Rectal smooth muscle tissue (tissue), 1 donor: Measurements from ENCODE around the gene BTBD19.

ENCODE experiments used
- H3K27ac ChIP-seq: one replicate; pipeline ENCODE4 v1.7.0; 2013; ENCODE audit warnings: low read depth, low read length, inconsistent platforms
- H3K27me3 ChIP-seq: one replicate; pipeline ENCODE4 v1.7.0; 2013; ENCODE audit warnings: low read length; ENCODE audit not compliant: control insufficient read depth, insufficient read depth
- H3K36me3 ChIP-seq: one replicate; pipeline ENCODE4 v1.7.0; 2013; ENCODE audit warnings: low read length; ENCODE audit not compliant: control insufficient read depth, insufficient read depth
- H3K4me1 ChIP-seq: one replicate; pipeline ENCODE4 v1.7.0; 2013; ENCODE audit warnings: low read length; ENCODE audit not compliant: control insufficient read depth, insufficient read depth
- H3K4me3 ChIP-seq: one replicate; pipeline ENCODE4 v1.7.0; 2013; ENCODE audit warnings: low read length
- H3K9ac ChIP-seq: one replicate; pipeline ENCODE4 v1.7.0; 2013; ENCODE audit warnings: low read length

The BTBD19 gene

GRCh38 chr1:44780583-44781121 lies 27.7 kb upstream of the BTBD19 start:
- H3K27me3 ChIP-seq = no peaks in the 10 kb centered on the region
- H3K4me1 ChIP-seq = peaks cover 7% of the 10 kb centered on the region
- no peak overlapping the region for H3K4me3 ChIP-seq
- H3K36me3 ChIP-seq = peaks cover 10% of the 10 kb centered on the region
- H3K9ac ChIP-seq = no peak overlapping the region
- H3K27ac ChIP-seq = no peak overlapping the region

GRCh38 chr1:44783697-44784093 lies 24.6 kb upstream of the BTBD19 start:
- peak overlapping the region; percentile 47 for H3K9ac ChIP-seq
- H3K27me3 ChIP-seq = no peaks in the 10 kb centered on the region
- no peak overlapping the region for H3K27ac ChIP-seq

GRCh38 chr1:44784094-44785028 lies 24.0 kb upstream of the BTBD19 start:
- Histone ChIP-seq H3K9ac (peak overlapping the region; percentile 47), H3K27me3 (no peaks in the 10 kb centered on the region), H3K4me1 (peaks cover 10% of the 10 kb centered on the region), H3K27ac (no peak overlapping the region), H3K36me3 (peaks cover 3% of the 10 kb centered on the region), H3K4me3 (peak overlapping the region; percentile 55)

More at GRCh38 chr1:44783697-44784093, 24.6 kb upstream of the BTBD19 start:
- Histone ChIP-seq H3K4me3 (peak overlapping the region; percentile 55), H3K4me1 (peaks cover 10% of the 10 kb centered on the region), H3K36me3 (peaks cover 3% of the 10 kb centered on the region)

GRCh38 chr1:44785029-44785380 lies 23.3 kb upstream of the BTBD19 start:
- peaks cover 10% of the 10 kb centered on the region for H3K4me1 ChIP-seq
- no peak overlapping the region for H3K9ac ChIP-seq
- no peak overlapping the region for H3K27ac ChIP-seq
- peak overlapping the region; percentile 55 for H3K4me3 ChIP-seq
- peaks cover 3% of the 10 kb centered on the region for H3K36me3 ChIP-seq
- H3K27me3 ChIP-seq = no peaks in the 10 kb centered on the region

- no peaks in the 10 kb centered on the region for H3K27me3 ChIP-seq
- H3K27ac ChIP-seq = no peak overlapping the region
- H3K36me3 ChIP-seq = peaks cover 3% of the 10 kb centered on the region
- peak overlapping the region; percentile 75 for H3K4me3 ChIP-seq
- no peak overlapping the region for H3K9ac ChIP-seq
- peaks cover 10% of the 10 kb centered on the region for H3K4me1 ChIP-seq
These were observed 22.7 kb upstream of the BTBD19 start for GRCh38 chr1:44785501-44786137.

GRCh38 chr1:44786138-44786840 lies 22.0 kb upstream of the BTBD19 start:
- peak overlapping the region; percentile 17 for H3K9ac ChIP-seq
- no peaks in the 10 kb centered on the region for H3K36me3 ChIP-seq
- H3K27ac ChIP-seq = peak overlapping the region; percentile 32
- H3K27me3 ChIP-seq = no peaks in the 10 kb centered on the region
- H3K4me1 ChIP-seq = peaks cover 10% of the 10 kb centered on the region
- H3K4me3 ChIP-seq = peak overlapping the region; percentile 75

- peak overlapping the region; percentile 75 for H3K4me3 ChIP-seq
- H3K9ac ChIP-seq = peak overlapping the region; percentile 17
- peaks cover 10% of the 10 kb centered on the region for H3K4me1 ChIP-seq
- no peaks in the 10 kb centered on the region for H3K36me3 ChIP-seq
- peak overlapping the region; percentile 32 for H3K27ac ChIP-seq
- H3K27me3 ChIP-seq = no peaks in the 10 kb centered on the region
These were observed 21.4 kb upstream of the BTBD19 start for GRCh38 chr1:44786841-44787426.

GRCh38 chr1:44787506-44787905 lies 20.8 kb upstream of the BTBD19 start:
- no peaks in the 10 kb centered on the region for H3K36me3 ChIP-seq
- no peak overlapping the region for H3K9ac ChIP-seq
- no peaks in the 10 kb centered on the region for H3K27me3 ChIP-seq
- H3K27ac ChIP-seq = no peak overlapping the region
- no peak overlapping the region for H3K4me3 ChIP-seq
- peaks cover 10% of the 10 kb centered on the region for H3K4me1 ChIP-seq

GRCh38 chr1:44788120-44788860 lies 20.0 kb upstream of the BTBD19 start, which contains the start of gene BEST4:
Gene BEST4, minus strand, starts transcription at chr1:44788170. Its CDS starts 465 bp downstream, at chr1:44787705.
- Histone ChIP-seq H3K4me1 (peaks cover 10% of the 10 kb centered on the region), H3K9ac (no peak within 1 kb of the TSS), H3K4me3 (no peak within 1 kb of the TSS), H3K27me3 (no peaks in the 10 kb centered on the region), H3K36me3 (no peaks in the 10 kb centered on the region), H3K27ac (no peak within 1 kb of the TSS)

GRCh38 chr1:44790968-44791801 lies 17.1 kb upstream of the BTBD19 start:
- Histone ChIP-seq H3K4me3 (no peak overlapping the region), H3K36me3 (no peaks in the 10 kb centered on the region), H3K4me1 (no peaks in the 10 kb centered on the region), H3K9ac (no peak overlapping the region), H3K27ac (no peak overlapping the region), H3K27me3 (no peaks in the 10 kb centered on the region)
